ENCODE measurements around the gene ABCC8. TPM values are rescaled to one million over a fixed set of nuclear protein-coding genes. Genes with fewer than 3 reads are reported as not detected.

ABCC8 gene
- total and polyA plus RNA-seq, 9 of the 15 experiments (the other 6 are each of a cell fraction or from before 2014, with no cell fraction given) = not detected

GRCh38 chr11:17500673-17501072 lies 24.0 kb upstream of the ABCC8 start:
- FAIRE-seq = no peak
- H3K4me3 ChIP-seq = no peak overlapping the region
- no peaks in the 10 kb centered on the region for H3K4me1 ChIP-seq (replicated peaks in 1 of 2; ENCODE audit: control insufficient read depth in 2 of 2, insufficient read depth in 2 of 2, low read length in 2 of 2)
- H2AFZ ChIP-seq (ENCODE audit: low read depth, low read length) = no peak overlapping the region
- no peak for ATAC-seq
- DNase-seq (ENCODE audit: extremely low read depth in 1 of 4, low spot score in 3 of 4) = no peak
- CTCF ChIA-PET (ENCODE audit: low intra/inter-chr PET ratio) = interaction anchor here (1.1 kb wide), 1 partner anchor 117 kb away, joined by 4 read pairs; no protein-coding TSS in a partner anchor
- no TSS peak for BruUV-seq (replicated peaks)
- TF ChIP-seq ZNF75A (CRISPR knock-in tag; IDR thresholded peaks at IDR 0.05) (no peak), ZNF717 (CRISPR knock-in tag; IDR thresholded peaks at IDR 0.05) (no peak), ZNF124 (CRISPR knock-in tag; IDR thresholded peaks at IDR 0.05) (no peak), SAP30 (IDR thresholded peaks at IDR 0.05; ENCODE audit: borderline replicate concordance, insufficient read depth, low read depth, low read length, poor library complexity, severe bottlenecking) (no peak), POLR2G (IDR thresholded peaks at IDR 0.05; ENCODE audit: low read depth, low read length) (no peak), GTF2B (IDR thresholded peaks at IDR 0.05; ENCODE audit: extremely low read depth, insufficient read length) (no peak), RFX5 (IDR thresholded peaks at IDR 0.05; ENCODE audit: low read depth, low read length) (no peak), CHD1 (IDR thresholded peaks at IDR 0.05; ENCODE audit: low read length) (no peak), ZBTB5 (IDR thresholded peaks at IDR 0.05) (no peak), ZNF384 (IDR thresholded peaks at IDR 0.05; ENCODE audit: low read depth, low read length) (no peak), ZNF644 (tag; IDR thresholded peaks at IDR 0.05; ENCODE audit: low read depth) (no peak), NCOR1 (IDR thresholded peaks at IDR 0.05) (no peak), CREM (IDR thresholded peaks at IDR 0.05; ENCODE audit: low read depth) (no peak), SRSF9 (IDR thresholded peaks at IDR 0.05; ENCODE audit: borderline replicate concordance, low read depth, low read length) (no peak), GMEB1 (CRISPR knock-in tag; IDR thresholded peaks at IDR 0.05) (no peak), TCF7 (IDR thresholded peaks at IDR 0.05; ENCODE audit: borderline replicate concordance) (no peak), TCFL5 (CRISPR knock-in tag; conservative IDR thresholded peaks at IDR 0.05) (no peak)
- no peak overlapping the region for H3K27ac ChIP-seq (ENCODE audit: extremely low read depth, low read depth, low read length)
- peaks cover 4% of the 10 kb centered on the region for H3K9me1 ChIP-seq (ENCODE audit: control insufficient read depth, insufficient read depth, low read length)
- POLR2A ChIA-PET = no interaction called here
- no peaks in the 10 kb centered on the region for H3K36me3 ChIP-seq (ENCODE audit: control insufficient read depth, insufficient read depth, low read length)
- no peak overlapping the region for H3K4me2 ChIP-seq (ENCODE audit: insufficient read depth, low read length)
- H4K20me1 ChIP-seq (replicated peaks; ENCODE audit: control insufficient read depth, insufficient read depth, low read length) = peaks cover 4% of the 10 kb centered on the region; the same call in 1 of the 2 replicates
- peaks cover 0 to 53% of the 10 kb centered on the region in 2 experiments; a peak in 3 of 5 replicates for H3K27me3 ChIP-seq (ENCODE audit: control insufficient read depth in 2 of 2, insufficient read depth in 2 of 2, low read length in 2 of 2)
- H3K9ac ChIP-seq (ENCODE audit: insufficient read depth in 1 of 2, low read depth in 2 of 2, low read length in 2 of 2) = no peak overlapping the region
- intact Hi-C loops (cut with micrococcal nuclease) = no loop called here
- no peaks in the 10 kb centered on the region for H3K79me2 ChIP-seq (ENCODE audit: control insufficient read depth, insufficient read depth, low read length)
- H3K9me3 ChIP-seq (replicated peaks; ENCODE audit: control insufficient read depth, insufficient read depth, low read depth, low read length) = no peaks in the 10 kb centered on the region
- WGBS (ENCODE audit: insufficient coverage, low coverage, missing lambda C conversion rate) = 0% methylated on average over 12 of the region's 12 CpGs
- in situ Hi-C loops (cut with MboI) = no loop called here
